ENCODE data around the gene MME.

GRCh38 chr3:155049959-155050358 lies 30.2 kb upstream of the MME start:
- TF ChIP-seq SIN3A (IDR thresholded peaks at IDR 0.05; ENCODE audit: low read depth, low read length) (no peak), MYC (IDR thresholded peaks at IDR 0.05; ENCODE audit: insufficient read depth, insufficient read length, insufficient replicate concordance, low read length, severe bottlenecking) (no peak), POLR2AphosphoS5 (IDR thresholded peaks at IDR 0.05; ENCODE audit: low read length) (no peak), EZH2 (IDR thresholded peaks at IDR 0.05; ENCODE audit: borderline replicate concordance, control insufficient read depth, low read depth, low read length) (no peak), POU2F2 (IDR thresholded peaks at IDR 0.05; ENCODE audit: borderline replicate concordance, low read depth, low read length) (no peak), CTCF (IDR thresholded peaks at IDR 0.05 in 2 of 3, conservative IDR thresholded peaks at IDR 0.05 in 1 of 3; ENCODE audit: control insufficient read depth in 2 of 3, extremely low read depth in 1 of 3, insufficient read depth in 1 of 3, low read depth in 3 of 3, low read length in 3 of 3) (no peak), BRCA1 (IDR thresholded peaks at IDR 0.05; ENCODE audit: low read depth, low read length) (no peak)
- TF ChIP-seq, protein P1, sequence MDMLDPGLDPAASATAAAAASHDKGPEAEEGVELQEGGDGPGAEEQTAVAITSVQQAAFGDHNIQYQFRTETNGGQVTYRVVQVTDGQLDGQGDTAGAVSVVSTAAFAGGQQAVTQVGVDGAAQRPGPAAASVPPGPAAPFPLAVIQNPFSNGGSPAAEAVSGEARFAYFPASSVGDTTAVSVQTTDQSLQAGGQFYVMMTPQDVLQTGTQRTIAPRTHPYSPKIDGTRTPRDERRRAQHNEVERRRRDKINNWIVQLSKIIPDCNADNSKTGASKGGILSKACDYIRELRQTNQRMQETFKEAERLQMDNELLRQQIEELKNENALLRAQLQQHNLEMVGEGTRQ (IDR thresholded peaks at IDR 0.05; ENCODE audit: borderline replicate concordance, low read depth, low read length), result no peak

Data from GM12878 (cell line).